ENCODE data around the gene SUSD2. TPM values are rescaled to one million over a fixed set of nuclear protein-coding genes. Genes with fewer than 3 reads are reported as not detected.
A peak's percentile ranks its signal among the peaks of the same experiment; 100 is the strongest.

Gene SUSD2
- polyA plus RNA-seq, 4 donors: 6.1 to 82.9 (median 11.3) TPM

GRCh38 chr22:24146791-24147353, 34.4 kb upstream of the SUSD2 start:
- peaks cover 0 to 69% (median 0%) of the 10 kb centered on the region in 3 donors for H3K36me3 ChIP-seq (ENCODE audit: control insufficient read depth in 3 of 3, insufficient read depth in 2 of 3, low read depth in 1 of 3, low read length in 3 of 3)
- peaks cover 4 to 62% (median 11%) of the 10 kb centered on the region in 3 donors for H3K4me1 ChIP-seq (ENCODE audit: control insufficient read depth in 3 of 3, insufficient read depth in 2 of 3, low read depth in 1 of 3, low read length in 2 of 3)
- WGBS, 3 donors: 51 to 64% (median 54%) methylated on average over 4 of the region's 4 CpGs
- no peaks in the 10 kb centered on the region for H3K27me3 ChIP-seq (ENCODE audit: control insufficient read depth in 3 of 3, insufficient read depth in 3 of 3, low read length in 3 of 3)
- H3K4me3 ChIP-seq (ENCODE audit: low read depth in 1 of 3, low read length in 3 of 3): no peak overlapping the region
- H3K9me3 ChIP-seq (ENCODE audit: control insufficient read depth in 2 of 2, insufficient read depth in 1 of 2, low read depth in 1 of 2, low read length in 1 of 2): no peaks in the 10 kb centered on the region
- DNase-seq (peak in 1 of 2 donors; percentile 51), FAIRE-seq (no peak)
- H3K27ac ChIP-seq (ENCODE audit: low read depth in 1 of 3, low read length in 2 of 3): peak overlapping the region in 2 of 3 donors; percentile 84 to 91

- Histone ChIP-seq H3K4me3 (ENCODE audit: low read depth in 1 of 3, low read length in 3 of 3) (no peak overlapping the region), H3K27me3 (ENCODE audit: control insufficient read depth in 3 of 3, insufficient read depth in 3 of 3, low read length in 3 of 3) (no peaks in the 10 kb centered on the region), H3K9me3 (ENCODE audit: control insufficient read depth in 2 of 2, insufficient read depth in 1 of 2, low read depth in 1 of 2, low read length in 1 of 2) (no peaks in the 10 kb centered on the region), H3K36me3 (ENCODE audit: control insufficient read depth in 3 of 3, insufficient read depth in 2 of 3, low read depth in 1 of 3, low read length in 3 of 3) (peaks cover 0 to 68% (median 0%) of the 10 kb centered on the region in 3 donors), H3K4me1 (ENCODE audit: control insufficient read depth in 3 of 3, insufficient read depth in 2 of 3, low read depth in 1 of 3, low read length in 2 of 3) (peaks cover 4 to 62% (median 11%) of the 10 kb centered on the region in 3 donors), H3K27ac (ENCODE audit: low read depth in 1 of 3, low read length in 2 of 3) (peak overlapping the region in 2 of 3 donors; percentile 55 to 66)
- no peak for FAIRE-seq
- 70 to 80% (median 77%) methylated on average over 3 of the region's 3 CpGs for WGBS, 3 donors
- DNase-seq: no peak
These were observed 33.6 kb upstream of the SUSD2 start for GRCh38 chr22:24147666-24148065.

- H3K4me3 ChIP-seq (ENCODE audit: low read depth in 1 of 3, low read length in 3 of 3): no peak overlapping the region
- peak overlapping the region in 2 of 3 donors; percentile 55 to 66 for H3K27ac ChIP-seq (ENCODE audit: low read depth in 1 of 3, low read length in 2 of 3)
- DNase-seq: peak in 1 of 2 donors; percentile 62
- H3K4me1 ChIP-seq (ENCODE audit: control insufficient read depth in 3 of 3, insufficient read depth in 2 of 3, low read depth in 1 of 3, low read length in 2 of 3): peaks cover 4 to 62% (median 11%) of the 10 kb centered on the region in 3 donors
- peaks cover 0 to 65% (median 0%) of the 10 kb centered on the region in 3 donors for H3K36me3 ChIP-seq (ENCODE audit: control insufficient read depth in 3 of 3, insufficient read depth in 2 of 3, low read depth in 1 of 3, low read length in 3 of 3)
- H3K27me3 ChIP-seq (ENCODE audit: control insufficient read depth in 3 of 3, insufficient read depth in 3 of 3, low read length in 3 of 3): no peaks in the 10 kb centered on the region
- FAIRE-seq: no peak
- H3K9me3 ChIP-seq (ENCODE audit: control insufficient read depth in 2 of 2, insufficient read depth in 1 of 2, low read depth in 1 of 2, low read length in 1 of 2): no peaks in the 10 kb centered on the region
- WGBS, 3 donors: 67 to 76% (median 69%) methylated on average over 5 of the region's 5 CpGs
These were observed 32.8 kb upstream of the SUSD2 start for GRCh38 chr22:24148266-24149197.

- Histone ChIP-seq H3K4me1 (ENCODE audit: control insufficient read depth in 3 of 3, insufficient read depth in 2 of 3, low read depth in 1 of 3, low read length in 2 of 3) (peaks cover 4 to 60% (median 11%) of the 10 kb centered on the region in 3 donors), H3K4me3 (ENCODE audit: low read depth in 1 of 3, low read length in 3 of 3) (no peak overlapping the region), H3K9me3 (ENCODE audit: control insufficient read depth in 2 of 2, insufficient read depth in 1 of 2, low read depth in 1 of 2, low read length in 1 of 2) (no peaks in the 10 kb centered on the region), H3K27ac (ENCODE audit: low read depth in 1 of 3, low read length in 2 of 3) (peak overlapping the region in 1 of 3 donors; percentile 66), H3K27me3 (ENCODE audit: control insufficient read depth in 3 of 3, insufficient read depth in 3 of 3, low read length in 3 of 3) (no peaks in the 10 kb centered on the region), H3K36me3 (ENCODE audit: control insufficient read depth in 3 of 3, insufficient read depth in 2 of 3, low read depth in 1 of 3, low read length in 3 of 3) (peaks cover 0 to 62% (median 0%) of the 10 kb centered on the region in 3 donors)
- FAIRE-seq (no peak), DNase-seq (no peak)
- WGBS, 3 donors: 94 to 96% (median 96%) methylated on average over 4 of the region's 4 CpGs
These were observed 32.1 kb upstream of the SUSD2 start for GRCh38 chr22:24149198-24149590.

GRCh38 chr22:24153353-24153752, 27.9 kb upstream of the SUSD2 start:
- Histone ChIP-seq H3K36me3 (ENCODE audit: control insufficient read depth in 3 of 3, insufficient read depth in 2 of 3, low read depth in 1 of 3, low read length in 3 of 3) (peaks cover 0 to 67% (median 0%) of the 10 kb centered on the region in 3 donors), H3K27ac (ENCODE audit: low read depth in 1 of 3, low read length in 2 of 3) (peak overlapping the region; percentile 36 to 85 (median 57)), H3K4me3 (ENCODE audit: low read depth in 1 of 3, low read length in 3 of 3) (no peak overlapping the region), H3K27me3 (ENCODE audit: control insufficient read depth in 3 of 3, insufficient read depth in 3 of 3, low read length in 3 of 3) (no peaks in the 10 kb centered on the region), H3K9me3 (ENCODE audit: control insufficient read depth in 2 of 2, insufficient read depth in 1 of 2, low read depth in 1 of 2, low read length in 1 of 2) (no peaks in the 10 kb centered on the region), H3K4me1 (ENCODE audit: control insufficient read depth in 3 of 3, insufficient read depth in 2 of 3, low read depth in 1 of 3, low read length in 2 of 3) (peaks cover 0 to 50% (median 0%) of the 10 kb centered on the region in 3 donors)
- DNase-seq: peak; percentile 36 to 55
- 64 to 77% (median 68%) methylated on average over 3 of the region's 3 CpGs for WGBS, 3 donors
- FAIRE-seq: no peak

- peak overlapping the region; percentile 23 to 85 (median 57) for H3K27ac ChIP-seq (ENCODE audit: low read depth in 1 of 3, low read length in 2 of 3)
These were observed 27.3 kb upstream of the SUSD2 start for GRCh38 chr22:24153959-24154358.

GRCh38 chr22:24154826-24155225, 26.5 kb upstream of the SUSD2 start:
- Histone ChIP-seq H3K36me3 (ENCODE audit: control insufficient read depth in 3 of 3, insufficient read depth in 2 of 3, low read depth in 1 of 3, low read length in 3 of 3) (peaks cover 0 to 71% (median 0%) of the 10 kb centered on the region in 3 donors), H3K27me3 (ENCODE audit: control insufficient read depth in 3 of 3, insufficient read depth in 3 of 3, low read length in 3 of 3) (no peaks in the 10 kb centered on the region), H3K4me1 (ENCODE audit: control insufficient read depth in 3 of 3, insufficient read depth in 2 of 3, low read depth in 1 of 3, low read length in 2 of 3) (peaks cover 0 to 40% (median 0%) of the 10 kb centered on the region in 3 donors), H3K4me3 (ENCODE audit: low read depth in 1 of 3, low read length in 3 of 3) (peak overlapping the region in 1 of 3 donors; percentile 41), H3K27ac (ENCODE audit: low read depth in 1 of 3, low read length in 2 of 3) (peak overlapping the region; percentile 30 to 85 (median 47)), H3K9me3 (ENCODE audit: control insufficient read depth in 2 of 2, insufficient read depth in 1 of 2, low read depth in 1 of 2, low read length in 1 of 2) (no peaks in the 10 kb centered on the region)
- FAIRE-seq: no peak
- DNase-seq: no peak
- WGBS, 3 donors: 76 to 88% (median 79%) methylated on average over 5 of the region's 5 CpGs

More at GRCh38 chr22:24153959-24154358, 27.3 kb upstream of the SUSD2 start:
- WGBS, 3 donors: 78 to 81% (median 79%) methylated on average over 7 of the region's 7 CpGs
- FAIRE-seq: no peak
- no peaks in the 10 kb centered on the region for H3K9me3 ChIP-seq (ENCODE audit: control insufficient read depth in 2 of 2, insufficient read depth in 1 of 2, low read depth in 1 of 2, low read length in 1 of 2)
- no peak overlapping the region for H3K4me3 ChIP-seq (ENCODE audit: low read depth in 1 of 3, low read length in 3 of 3)
- peak in 1 of 2 donors; percentile 31 for DNase-seq
- peaks cover 0 to 44% (median 0%) of the 10 kb centered on the region in 3 donors for H3K4me1 ChIP-seq (ENCODE audit: control insufficient read depth in 3 of 3, insufficient read depth in 2 of 3, low read depth in 1 of 3, low read length in 2 of 3)
- H3K27me3 ChIP-seq (ENCODE audit: control insufficient read depth in 3 of 3, insufficient read depth in 3 of 3, low read length in 3 of 3): no peaks in the 10 kb centered on the region
- H3K36me3 ChIP-seq (ENCODE audit: control insufficient read depth in 3 of 3, insufficient read depth in 2 of 3, low read depth in 1 of 3, low read length in 3 of 3): peaks cover 0 to 71% (median 0%) of the 10 kb centered on the region in 3 donors

GRCh38 chr22:24155627-24156140, 25.6 kb upstream of the SUSD2 start:
- peak overlapping the region; percentile 37 to 62 (median 41) for H3K4me3 ChIP-seq (ENCODE audit: low read depth in 1 of 3, low read length in 3 of 3)
- 1 to 2% (median 1%) methylated on average over 18 to 41 of the region's 41 CpGs for WGBS, 3 donors
- peaks cover 0 to 40% (median 0%) of the 10 kb centered on the region in 3 donors for H3K4me1 ChIP-seq (ENCODE audit: control insufficient read depth in 3 of 3, insufficient read depth in 2 of 3, low read depth in 1 of 3, low read length in 2 of 3)
- no peaks in the 10 kb centered on the region for H3K27me3 ChIP-seq (ENCODE audit: control insufficient read depth in 3 of 3, insufficient read depth in 3 of 3, low read length in 3 of 3)
- H3K36me3 ChIP-seq (ENCODE audit: control insufficient read depth in 3 of 3, insufficient read depth in 2 of 3, low read depth in 1 of 3, low read length in 3 of 3): peaks cover 0 to 71% (median 2%) of the 10 kb centered on the region in 3 donors
- no peaks in the 10 kb centered on the region for H3K9me3 ChIP-seq (ENCODE audit: control insufficient read depth in 2 of 2, insufficient read depth in 1 of 2, low read depth in 1 of 2, low read length in 1 of 2)
- H3K27ac ChIP-seq (ENCODE audit: low read depth in 1 of 3, low read length in 2 of 3): peak overlapping the region; percentile 30 to 61 (median 47)
- FAIRE-seq (no peak), DNase-seq (peak; percentile 56 to 74)

Data from small intestine (tissue), 7 donors.